Inflammatory macrophage treated with lipopolysaccharide for 4 hours (primary cell): ENCODE data around the gene ANKLE1.
A peak's percentile ranks its signal among the peaks of the same experiment; 100 is the strongest.
"Not testable (repeated sequence)": the region's sequence is repeated elsewhere in the genome, so short reads cannot be mapped to it uniquely, and the experiment has no call there.

Experiments used
- DNase-seq: peaks from one replicate; pipeline ENCODE4 v3.0.0-alpha.2; 2020

Gene ANKLE1

GRCh38 chr19:17248011-17248776 is 33.5 kb upstream of the ANKLE1 start:
- no peak for DNase-seq

GRCh38 chr19:17249887-17250548 is 31.7 kb upstream of the ANKLE1 start:
- no peak for DNase-seq

GRCh38 chr19:17254636-17255035 is 27.1 kb upstream of the ANKLE1 start:
- DNase-seq = no peak

GRCh38 chr19:17255150-17255621 is 26.5 kb upstream of the ANKLE1 start:
- no peak for DNase-seq

GRCh38 chr19:17256130-17256529 is 25.6 kb upstream of the ANKLE1 start:
- DNase-seq = no peak

GRCh38 chr19:17259118-17259780 is 22.5 kb upstream of the ANKLE1 start:
- no peak for DNase-seq

GRCh38 chr19:17259934-17260333 is 21.8 kb upstream of the ANKLE1 start:
- DNase-seq = no peak

- DNase-seq = peak; percentile 80
Observed at GRCh38 chr19:17260842-17261325, 20.8 kb upstream of the ANKLE1 start.

- DNase-seq = no peak
Observed at GRCh38 chr19:17262557-17262956, 19.1 kb upstream of the ANKLE1 start.

GRCh38 chr19:17263712-17264640 is 17.7 kb upstream of the ANKLE1 start:
- DNase-seq = no peak

- no peak for DNase-seq
Observed at GRCh38 chr19:17264641-17264979, 17.1 kb upstream of the ANKLE1 start, which contains the start of gene USHBP1. Gene USHBP1 (minus strand): TSS chr19:17264745. CDS start chr19:17264299, 446 bp downstream.

- DNase-seq = no peak
Observed at GRCh38 chr19:17266026-17266425, 15.7 kb upstream of the ANKLE1 start.

- no peak for DNase-seq
Observed at GRCh38 chr19:17266589-17266974, 15.1 kb upstream of the ANKLE1 start.

- peak; percentile 99 for DNase-seq
Observed at GRCh38 chr19:17266975-17267788, 14.5 kb upstream of the ANKLE1 start, which contains the start of gene BABAM1. Gene BABAM1 (plus strand): TSS chr19:17267443. CDS start chr19:17268807, 1,364 bp downstream.

GRCh38 chr19:17268754-17269153 is 12.9 kb upstream of the ANKLE1 start:
- no peak for DNase-seq

GRCh38 chr19:17274892-17275291 is 6.8 kb upstream of the ANKLE1 start:
- DNase-seq = not testable (repeated sequence)

GRCh38 chr19:17275441-17276175 is 6.1 kb upstream of the ANKLE1 start:
- no peak for DNase-seq

- DNase-seq = no peak
Observed at GRCh38 chr19:17279436-17279835, 2.3 kb upstream of the ANKLE1 start.

GRCh38 chr19:17282488-17283125 is 906 bp downstream of the ANKLE1 start:
- peak; percentile 75 for DNase-seq

- no peak for DNase-seq
Observed at GRCh38 chr19:17283504-17283996, 1.8 kb downstream of the ANKLE1 start.
